Thymus (tissue), 11 donors: Measurements from ENCODE around the gene ATRNL1. TPM values are rescaled to one million over a fixed set of nuclear protein-coding genes. Genes with fewer than 3 reads are reported as not detected.
A peak's percentile ranks its signal among the peaks of the same experiment; 100 is the strongest.
"Not testable (repeated sequence)": the region's sequence is repeated elsewhere in the genome, so short reads cannot be mapped to it uniquely, and the experiment has no call there.

Source experiments
- DNase-seq, 9 donors: peaks; one replicate each; pipeline ENCODE4 v3.0.0-alpha.2; 2013; ENCODE audit warnings: low spot score in 9 of 9, low read depth in 6 of 9, missing footprints in 1 of 9
- H3K27ac ChIP-seq, 2 donors: one replicate each; pipeline ENCODE4 v1.5.1; 2013; ENCODE audit warnings: control low read depth in 1 of 2, low read depth in 1 of 2, low read length in 1 of 2, mild to moderate bottlenecking in 1 of 2, moderate library complexity in 1 of 2
- H3K27me3 ChIP-seq, 2 donors: one replicate each; pipeline ENCODE4 v1.5.1; 2013; ENCODE audit warnings: low read length in 1 of 2; ENCODE audit not compliant: control insufficient read depth in 2 of 2, insufficient read depth in 1 of 2
- H3K36me3 ChIP-seq, 2 donors: one replicate each; pipeline ENCODE4 v1.5.1; 2013; ENCODE audit warnings: low read length in 1 of 2, mild to moderate bottlenecking in 1 of 2, moderate library complexity in 1 of 2; ENCODE audit not compliant: control insufficient read depth in 2 of 2, insufficient read depth in 2 of 2
- H3K4me1 ChIP-seq, 2 donors: one replicate each; pipeline ENCODE4 v1.5.1; 2013; ENCODE audit warnings: low read length in 2 of 2; ENCODE audit not compliant: control insufficient read depth in 2 of 2, insufficient read depth in 2 of 2
- H3K4me3 ChIP-seq, 2 donors: one replicate each; pipeline ENCODE4 v1.5.1; 2013; ENCODE audit warnings: low read length in 2 of 2, control low read depth in 1 of 2, mild to moderate bottlenecking in 1 of 2
- H3K9me3 ChIP-seq, 2 donors: one replicate each; pipeline ENCODE4 v1.5.1; 2013; ENCODE audit warnings: low read length in 1 of 2, mild to moderate bottlenecking in 1 of 2; ENCODE audit not compliant: control insufficient read depth in 2 of 2, insufficient read depth in 1 of 2
- WGBS: extraction: QIAGEN DNeasy Blood & Tissue Kit; methylation state at CpG from one replicate; pipeline ENCODE4 v1.1.7; 2013; 5-methylcytosine and 5-hydroxymethylcytosine counted together
- polyA plus RNA-seq: library from polyadenylated mRNA; stranded (reverse); fragments of 200-250 nt; gene quantifications from one replicate; pipeline ENCODE4 v1.2.3, GENCODE V29; 2013
- total RNA-seq: library from RNA; stranded (reverse); fragments of 120-200 nt; gene quantifications from one replicate; pipeline ENCODE4 v1.2.4, GENCODE V29; 2013
- donor health status: healthy.

ATRNL1 gene
- total and polyA plus RNA-seq, 2 donors, result 0.84 to 3.4 TPM

DNA sequence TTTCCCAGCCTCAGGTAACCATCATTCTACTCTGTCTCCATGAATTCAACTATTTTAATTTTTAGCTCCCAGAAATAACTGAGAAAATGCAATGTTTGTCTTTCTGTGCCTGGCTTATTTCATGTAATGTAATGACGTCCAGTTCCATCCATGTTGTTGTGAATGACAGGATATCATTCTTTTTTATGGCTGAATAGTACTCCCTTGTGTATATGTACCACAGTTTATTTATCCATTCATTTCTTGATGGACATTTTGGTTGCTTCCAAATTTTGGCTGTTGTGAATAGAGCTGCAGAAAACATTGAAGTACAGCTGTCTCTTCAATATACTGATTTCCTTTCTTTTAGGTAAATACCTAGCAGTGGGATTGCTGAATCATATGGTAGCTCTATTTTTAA is 10.5 kb downstream of the ATRNL1 start:
- Histone ChIP-seq H3K36me3 (no peaks in the 10 kb centered on the region), H3K27me3 (no peaks in the 10 kb centered on the region), H3K4me3 (no peak overlapping the region), H3K27ac (no peak overlapping the region), H3K9me3 (peaks cover 0 to 8% of the 10 kb centered on the region in 2 donors), H3K4me1 (no peaks in the 10 kb centered on the region)
- WGBS, result 98% methylated on average over 1 of the region's 1 CpG
- DNase-seq, result no peak

DNA sequence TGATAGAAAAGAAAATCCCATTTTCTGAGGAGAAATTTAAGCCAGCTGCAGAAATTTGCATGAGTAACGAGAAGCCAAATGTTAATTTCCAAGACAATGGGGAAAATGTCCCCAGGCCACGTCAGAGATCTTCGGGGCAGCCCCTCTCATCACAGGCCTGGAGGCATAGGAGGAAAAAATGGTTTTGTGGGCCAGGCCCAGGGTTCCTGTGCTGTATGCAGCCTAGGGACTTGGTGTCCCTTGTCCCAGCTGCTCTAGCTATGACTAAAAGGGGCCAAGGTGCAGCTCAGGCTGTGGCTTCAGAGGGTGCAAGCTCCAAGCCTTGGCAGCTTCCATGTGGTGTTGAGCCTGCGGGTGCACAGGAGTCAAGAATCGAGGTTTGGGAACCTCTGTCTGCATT is 12.2 kb downstream of the ATRNL1 start:
- H3K27ac ChIP-seq, H3K4me1 ChIP-seq, H3K4me3 ChIP-seq, H3K27me3 ChIP-seq, H3K9me3 ChIP-seq, H3K36me3 ChIP-seq, DNase-seq: not testable (repeated sequence)
- WGBS, result 96% methylated on average over 5 of the region's 5 CpGs

DNA sequence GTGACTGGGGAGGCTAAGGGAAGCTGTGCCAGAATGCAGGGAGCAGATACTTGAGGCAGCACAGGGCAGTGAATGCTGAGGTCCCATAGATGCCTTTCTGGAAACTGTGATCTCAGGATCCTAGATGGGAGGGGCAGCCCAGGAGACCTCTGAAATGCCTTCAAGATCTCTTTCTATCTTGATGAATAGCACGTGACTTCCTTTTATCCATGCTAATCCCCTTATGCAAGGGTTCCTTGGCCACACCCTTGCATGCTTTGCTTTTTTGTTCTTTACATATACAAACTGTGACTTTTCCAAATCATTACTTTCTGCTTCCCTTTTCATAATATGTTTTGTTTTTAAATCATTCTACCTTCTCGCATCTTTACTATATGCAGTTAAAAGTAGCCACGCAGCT is 14.7 kb downstream of the ATRNL1 start:
- no peak for DNase-seq
- Histone ChIP-seq H3K27me3 (no peaks in the 10 kb centered on the region), H3K4me1 (no peaks in the 10 kb centered on the region), H3K9me3 (peaks cover 0 to 8% of the 10 kb centered on the region in 2 donors), H3K27ac (no peak overlapping the region), H3K36me3 (no peaks in the 10 kb centered on the region), H3K4me3 (no peak overlapping the region)
- WGBS, result 93% methylated on average over 3 of the region's 3 CpGs

DNA sequence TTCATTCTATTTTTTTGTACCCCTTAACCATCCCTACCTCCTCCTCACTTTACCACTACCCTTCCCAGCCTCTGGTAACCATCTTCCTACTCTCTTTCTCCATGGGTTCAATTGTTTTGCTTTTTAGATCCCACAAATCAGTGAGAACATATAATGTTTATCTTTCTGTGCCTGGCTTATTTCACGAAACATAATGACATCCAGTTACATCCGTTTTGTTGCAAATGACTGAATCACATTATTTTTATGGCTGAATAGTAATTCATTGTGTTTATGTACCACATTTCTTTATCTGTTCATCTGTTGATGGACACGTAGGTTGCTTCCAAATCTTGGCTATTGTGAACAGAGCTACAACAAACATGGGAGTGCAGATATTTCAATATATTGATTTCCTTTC is 24.1 kb downstream of the ATRNL1 start:
- Histone ChIP-seq H3K27ac (no peak overlapping the region), H3K27me3 (no peaks in the 10 kb centered on the region), H3K36me3 (no peaks in the 10 kb centered on the region), H3K9me3 (no peaks in the 10 kb centered on the region), H3K4me3 (no peak overlapping the region), H3K4me1 (no peaks in the 10 kb centered on the region)
- WGBS, result 93% methylated on average over 3 of the region's 3 CpGs
- no peak for DNase-seq

DNA sequence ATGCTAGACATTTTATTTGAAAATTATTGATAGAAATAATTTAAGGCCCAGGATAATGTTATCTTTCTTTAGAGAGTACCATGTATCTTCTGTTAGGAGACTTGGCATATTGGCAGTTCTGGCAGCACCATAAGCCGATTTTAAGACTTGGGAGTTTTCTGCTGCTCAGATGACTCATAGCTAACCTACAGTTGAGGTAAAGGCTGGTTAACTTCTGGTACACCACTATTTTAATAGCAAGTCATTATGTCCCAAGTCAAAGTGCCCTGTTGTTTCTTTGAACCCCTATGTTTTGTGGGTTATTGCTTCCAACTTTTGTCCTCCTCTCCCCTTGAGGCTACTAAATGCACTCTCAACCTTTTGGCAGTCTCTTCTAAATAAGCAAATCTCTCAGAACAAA is 25.2 kb downstream of the ATRNL1 start:
- Histone ChIP-seq H3K4me1 (no peaks in the 10 kb centered on the region), H3K36me3 (no peaks in the 10 kb centered on the region), H3K27me3 (no peaks in the 10 kb centered on the region), H3K27ac (no peak overlapping the region), H3K4me3 (no peak overlapping the region), H3K9me3 (no peaks in the 10 kb centered on the region)
- 98% methylated on average over 1 of the region's 1 CpG for WGBS
- no peak for DNase-seq

DNA sequence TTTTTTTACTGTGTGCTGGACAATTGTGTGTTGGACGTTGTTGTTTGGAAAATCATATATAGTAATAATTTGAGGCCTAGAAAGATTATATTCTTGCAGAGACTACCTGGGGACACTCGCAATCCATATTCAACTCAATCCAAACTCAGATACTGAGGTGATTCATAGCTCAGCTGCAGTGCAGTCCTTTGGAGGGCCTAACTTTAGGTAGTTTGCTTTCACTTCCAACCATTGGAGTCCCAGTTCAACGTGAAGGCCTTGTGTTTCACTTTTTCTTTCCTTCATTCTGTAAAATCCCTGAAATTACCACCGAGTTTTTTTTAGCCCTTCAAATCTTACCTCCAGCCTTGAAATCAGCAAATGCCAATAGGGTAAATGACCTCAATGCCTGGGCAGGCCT is 32.3 kb downstream of the ATRNL1 start:
- 87% methylated on average over 4 of the region's 4 CpGs for WGBS
- no peaks in the 10 kb centered on the region for H3K9me3 ChIP-seq
- no peaks in the 10 kb centered on the region for H3K27me3 ChIP-seq
- no peak overlapping the region for H3K27ac ChIP-seq
- no peaks in the 10 kb centered on the region for H3K36me3 ChIP-seq
- H3K4me3 ChIP-seq, result no peak overlapping the region
- H3K4me1 ChIP-seq, result no peaks in the 10 kb centered on the region
- no peak for DNase-seq

DNA sequence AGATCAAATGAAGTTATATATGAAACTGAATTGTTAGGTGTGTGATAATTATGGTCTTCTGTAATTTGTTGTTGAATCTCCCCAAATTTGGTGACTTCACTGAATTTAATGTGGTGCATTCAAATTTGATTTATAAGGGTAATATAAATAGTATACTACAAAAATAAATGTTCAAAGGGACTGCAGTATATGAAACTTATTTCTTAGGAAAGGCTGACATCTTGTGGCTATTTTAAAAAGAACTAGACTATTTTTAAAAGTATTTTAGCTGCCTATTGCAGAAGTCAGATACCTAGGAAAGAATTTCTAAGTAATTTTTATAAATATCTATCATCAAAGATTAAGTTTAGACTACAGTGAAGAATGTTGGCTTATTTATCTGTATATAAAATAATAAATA is 36.6 kb downstream of the ATRNL1 start:
- peak in 7 of 9 donors; percentile 3 to 46 (median 6) for DNase-seq
- H3K4me3 ChIP-seq, result no peak overlapping the region
- no peaks in the 10 kb centered on the region for H3K4me1 ChIP-seq

DNA sequence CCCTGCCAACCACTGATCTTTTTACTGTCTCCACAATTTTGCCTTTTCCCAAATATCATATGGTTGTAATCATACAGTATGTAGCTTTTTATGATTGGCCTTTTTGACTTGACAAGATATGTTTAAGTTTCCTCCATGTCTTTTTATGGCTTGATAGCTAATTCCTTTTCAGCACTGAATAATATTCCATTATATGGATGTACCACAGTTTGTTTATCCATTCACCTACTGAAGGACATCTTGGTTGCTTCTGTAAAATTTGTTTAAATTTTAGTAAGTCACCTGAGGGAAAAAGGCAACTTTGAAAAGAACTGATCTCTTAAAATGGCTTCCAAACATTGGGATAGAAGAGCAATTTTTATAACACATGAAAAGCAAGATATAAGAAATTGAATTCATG is 43.5 kb downstream of the ATRNL1 start:
- H3K36me3 ChIP-seq, result no peaks in the 10 kb centered on the region
- H3K4me1 ChIP-seq, result no peaks in the 10 kb centered on the region
- no peak overlapping the region for H3K4me3 ChIP-seq
- DNase-seq, result no peak
- H3K27ac ChIP-seq, result no peak overlapping the region
- no peaks in the 10 kb centered on the region for H3K9me3 ChIP-seq
- no peaks in the 10 kb centered on the region for H3K27me3 ChIP-seq

More for the DNA sequence above, 36.6 kb downstream of the ATRNL1 start:
- Histone ChIP-seq H3K27me3 (no peaks in the 10 kb centered on the region), H3K36me3 (no peaks in the 10 kb centered on the region), H3K27ac (no peak overlapping the region), H3K9me3 (no peaks in the 10 kb centered on the region)

DNA sequence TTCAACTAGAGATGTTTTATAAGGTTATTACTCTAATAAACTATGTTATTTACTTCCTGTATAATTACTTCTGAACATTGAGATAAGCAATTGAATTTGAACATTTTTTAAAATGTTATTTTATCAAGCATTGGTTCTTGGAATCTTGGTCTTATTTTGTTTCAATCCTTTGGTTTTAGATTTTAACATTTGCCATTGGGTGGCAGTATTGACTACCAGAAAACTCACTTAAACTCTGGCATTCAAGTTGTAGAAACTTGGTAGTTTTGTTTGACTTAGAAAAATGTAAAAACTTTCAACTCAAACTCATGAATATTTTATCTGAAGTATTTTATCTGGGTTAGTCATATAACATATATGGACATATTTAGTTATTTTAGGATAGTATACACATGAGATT is 48.1 kb downstream of the ATRNL1 start:
- Histone ChIP-seq H3K27me3 (no peaks in the 10 kb centered on the region), H3K4me1 (no peaks in the 10 kb centered on the region), H3K4me3 (no peak overlapping the region), H3K9me3 (no peaks in the 10 kb centered on the region), H3K36me3 (no peaks in the 10 kb centered on the region), H3K27ac (no peak overlapping the region)
- DNase-seq, result no peak

DNA sequence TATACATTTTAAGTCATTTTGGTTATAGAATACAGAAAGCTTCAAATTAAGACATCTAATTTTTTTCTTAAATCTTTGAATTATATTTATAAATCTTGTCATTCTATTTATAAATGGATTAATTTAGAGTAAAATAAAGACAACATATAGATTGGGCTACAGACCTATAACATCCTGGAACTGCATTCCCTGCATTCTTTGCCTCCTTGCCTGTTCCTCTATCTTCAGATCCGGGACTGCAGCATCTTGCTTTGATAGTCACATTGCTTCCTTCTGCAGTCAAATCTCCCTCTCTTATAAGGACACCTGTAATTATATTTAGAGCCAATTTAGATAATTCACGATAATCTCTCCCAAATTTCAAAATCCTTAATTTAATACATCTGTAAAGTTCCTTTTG is 64.2 kb downstream of the ATRNL1 start:
- WGBS, result 92% methylated on average over 2 of the region's 2 CpGs
- H3K36me3 ChIP-seq, result no peaks in the 10 kb centered on the region
- H3K27ac ChIP-seq, result no peak overlapping the region
- no peak overlapping the region for H3K4me3 ChIP-seq
- DNase-seq, result no peak
- H3K9me3 ChIP-seq, result no peaks in the 10 kb centered on the region
- no peaks in the 10 kb centered on the region for H3K4me1 ChIP-seq
- no peaks in the 10 kb centered on the region for H3K27me3 ChIP-seq
